Prostate gland (tissue), 2 donors: Measurements from ENCODE around the gene PLAC8.

Experiments
- POLR2A ChIP-seq: fragments of 450-650 bp; IDR thresholded peaks from one replicate; pipeline ENCODE4 v1.6.1; 2016; ENCODE audit warnings: antibody characterized with exemption, mild to moderate bottlenecking
- POLR2AphosphoS5 ChIP-seq: sonication (generic); formaldehyde crosslinking; IDR thresholded peaks from one replicate; pipeline ENCODE4 v1.6.1; 2017; ENCODE audit warnings: antibody characterized with exemption
- TF ChIP-seq, protein P1 (sequence below), 4 experiments: fragments of 200-600 bp in 2 of 4; fragments of 450-650 bp in 2 of 4; sonication (generic) in 2 of 4; IDR thresholded peaks; 1 replicate in 3 of 4; 2 replicates in 1 of 4; pipeline ENCODE4 v1.5.1; 2016 to 2019; ENCODE audit warnings: antibody characterized with exemption in 4 of 4, mild to moderate bottlenecking in 2 of 4, moderate library complexity in 2 of 4

DNA sequence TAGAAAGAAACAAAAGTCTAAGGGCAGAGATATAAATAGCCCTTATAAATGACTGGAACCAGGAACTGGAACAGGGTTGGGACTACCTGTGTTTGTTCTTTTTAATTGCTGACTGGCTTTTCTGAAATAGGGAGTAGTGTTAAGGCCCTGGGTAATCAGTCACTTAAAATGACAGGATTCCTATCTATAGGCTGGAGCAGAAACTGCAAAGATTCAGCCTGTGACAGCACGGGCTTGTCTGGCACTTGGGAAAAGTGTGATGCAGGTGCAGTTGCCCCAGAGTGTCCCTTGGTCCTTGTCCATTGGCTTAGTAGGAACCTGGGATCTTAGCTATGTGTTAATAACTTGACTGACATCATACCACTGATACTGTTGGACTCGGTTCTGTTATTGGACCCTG, 14.7 kb upstream of the PLAC8 start:
- TF ChIP-seq POLR2A (no peak), POLR2AphosphoS5 (no peak)
- TF ChIP-seq, protein P1, sequence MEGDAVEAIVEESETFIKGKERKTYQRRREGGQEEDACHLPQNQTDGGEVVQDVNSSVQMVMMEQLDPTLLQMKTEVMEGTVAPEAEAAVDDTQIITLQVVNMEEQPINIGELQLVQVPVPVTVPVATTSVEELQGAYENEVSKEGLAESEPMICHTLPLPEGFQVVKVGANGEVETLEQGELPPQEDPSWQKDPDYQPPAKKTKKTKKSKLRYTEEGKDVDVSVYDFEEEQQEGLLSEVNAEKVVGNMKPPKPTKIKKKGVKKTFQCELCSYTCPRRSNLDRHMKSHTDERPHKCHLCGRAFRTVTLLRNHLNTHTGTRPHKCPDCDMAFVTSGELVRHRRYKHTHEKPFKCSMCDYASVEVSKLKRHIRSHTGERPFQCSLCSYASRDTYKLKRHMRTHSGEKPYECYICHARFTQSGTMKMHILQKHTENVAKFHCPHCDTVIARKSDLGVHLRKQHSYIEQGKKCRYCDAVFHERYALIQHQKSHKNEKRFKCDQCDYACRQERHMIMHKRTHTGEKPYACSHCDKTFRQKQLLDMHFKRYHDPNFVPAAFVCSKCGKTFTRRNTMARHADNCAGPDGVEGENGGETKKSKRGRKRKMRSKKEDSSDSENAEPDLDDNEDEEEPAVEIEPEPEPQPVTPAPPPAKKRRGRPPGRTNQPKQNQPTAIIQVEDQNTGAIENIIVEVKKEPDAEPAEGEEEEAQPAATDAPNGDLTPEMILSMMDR (IDR thresholded peaks at IDR 0.05), result no peak
